PFSK-1 (cell line): ENCODE results near the gene OOSP4B.

Experiments used
- FOXP2 ChIP-seq: optimal IDR thresholded peaks from 2 replicates; pipeline ENCODE3; 2011; ENCODE audit warnings: borderline replicate concordance, control low read depth, inconsistent platforms; ENCODE audit not compliant: insufficient read depth; ENCODE audit errors: extremely low read length, extremely low read depth
- POLR2AphosphoS5 ChIP-seq: IDR thresholded peaks from 2 replicates; pipeline ENCODE4 v1.6.1; 2012; ENCODE audit warnings: low read depth, mild to moderate bottlenecking, control low read depth, low read length, moderate library complexity
- REST ChIP-seq, 2 experiments: IDR thresholded peaks; 2 replicates each; pipeline versions ENCODE4 v1.6.1 to v1.8.0; 2011 to 2012; ENCODE audit warnings: low read depth in 2 of 2, low read length in 2 of 2, control low read depth in 1 of 2, inconsistent platforms in 1 of 2, mild to moderate bottlenecking in 1 of 2, moderate library complexity in 1 of 2; ENCODE audit not compliant: insufficient read depth in 1 of 2
- SIN3A ChIP-seq: IDR thresholded peaks from 2 replicates; pipeline ENCODE4 v1.6.1; 2012; ENCODE audit warnings: mild to moderate bottlenecking, low read length, moderate library complexity, borderline replicate concordance; ENCODE audit not compliant: insufficient read depth
- TAF1 ChIP-seq: IDR thresholded peaks from 2 replicates; pipeline ENCODE4 v1.6.1; 2012; ENCODE audit warnings: low read length, control low read depth, borderline replicate concordance; ENCODE audit not compliant: insufficient read depth

The OOSP4B gene

GRCh38 chr11:59999691-60000090 is 17.3 kb upstream of the OOSP4B start:
- no peak for TF ChIP-seq TAF1
- TF ChIP-seq REST (IDR thresholded peaks at IDR 0.05; ENCODE audit: insufficient read depth in 1 of 2, low read depth in 2 of 2, low read length in 2 of 2), result no peak
- TF ChIP-seq POLR2AphosphoS5, result no peak
- no peak for TF ChIP-seq SIN3A
- TF ChIP-seq FOXP2, result no peak

DNA sequence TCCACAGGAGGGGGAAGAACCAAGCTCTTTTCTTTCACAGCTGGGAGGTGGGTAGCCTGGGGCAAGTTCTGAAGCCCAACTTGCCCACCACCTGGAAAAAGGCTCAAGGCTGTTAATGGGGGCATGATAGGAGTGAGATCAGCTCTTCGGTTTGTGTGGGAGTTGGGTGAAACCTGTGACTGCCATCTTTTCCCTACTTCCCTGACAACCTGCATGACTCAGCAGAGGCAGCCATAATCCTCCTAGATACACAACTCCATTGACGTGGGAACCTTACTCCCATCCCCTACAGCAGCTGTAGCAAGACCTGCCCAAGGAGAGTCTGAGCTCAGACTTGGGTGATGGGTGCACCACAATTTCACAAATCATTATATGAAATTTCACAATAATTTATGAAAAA is 13.3 kb upstream of the OOSP4B start:
- TF ChIP-seq TAF1, result no peak
- TF ChIP-seq POLR2AphosphoS5, result no peak
- TF ChIP-seq REST (IDR thresholded peaks at IDR 0.05; ENCODE audit: insufficient read depth in 1 of 2, low read depth in 2 of 2, low read length in 2 of 2), result no peak
- no peak for TF ChIP-seq FOXP2
- no peak for TF ChIP-seq SIN3A

- no peak for TF ChIP-seq SIN3A
- no peak for TF ChIP-seq TAF1
- no peak for TF ChIP-seq FOXP2
- TF ChIP-seq POLR2AphosphoS5, result no peak
- no peak for TF ChIP-seq REST (IDR thresholded peaks at IDR 0.05; ENCODE audit: insufficient read depth in 1 of 2, low read depth in 2 of 2, low read length in 2 of 2)
Measured at GRCh38 chr11:60005360-60005759, 11.6 kb upstream of the OOSP4B start.

- no peak for TF ChIP-seq SIN3A
- TF ChIP-seq TAF1, result no peak
- no peak for TF ChIP-seq FOXP2
- no peak for TF ChIP-seq REST (IDR thresholded peaks at IDR 0.05; ENCODE audit: insufficient read depth in 1 of 2, low read depth in 2 of 2, low read length in 2 of 2)
- TF ChIP-seq POLR2AphosphoS5, result no peak
Measured at GRCh38 chr11:60018058-60018457, 1.1 kb downstream of the OOSP4B start.
